CD4-positive, alpha-beta T cell (primary cell): ENCODE measurements around the gene SERPINA5. TPM values are rescaled to one million over a fixed set of nuclear protein-coding genes. Genes with fewer than 3 reads are reported as not detected.

Experiments
- ATAC-seq: fragments of 200-7000 bp; cut with Tn5 transposase; one replicate; pipeline ENCODE4 v1.10.0; 2022; ENCODE audit warnings: mild to moderate bottlenecking; ENCODE audit not compliant: poor library complexity
- CTCF ChIA-PET: fragments of 350-600 bp; sonication (Branson Sonifier 250); formaldehyde crosslinking; loops from one replicate; lab custom pipeline; 2021; ENCODE audit warnings: antibody characterized with exemption, inconsistent platforms; lab: Charles Lee
- POLR2A ChIA-PET: fragments of 350-600 bp; sonication (Branson Sonifier 250); formaldehyde crosslinking; loops from one replicate; lab custom pipeline; 2021; ENCODE audit warnings: antibody characterized with exemption, inconsistent platforms; lab: Charles Lee
- DNase-seq, 14 experiments: peaks; one replicate each; pipeline ENCODE4 v3.0.0-alpha.2; 2013 to 2020; ENCODE audit warnings: mixed read lengths in 2 of 14
- H3K27ac ChIP-seq, 2 donors: one replicate each; pipeline versions ENCODE4 v1.5.1 to v1.7.0; 2013; ENCODE audit warnings: low read length in 2 of 2, low read depth in 1 of 2, mild to moderate bottlenecking in 1 of 2
- H3K27me3 ChIP-seq, 2 experiments: 1 replicate in 1 of 2; 2 replicates in 1 of 2; pipeline versions ENCODE4 v1.6.1 to v1.7.0; 2013; ENCODE audit warnings: low read length in 2 of 2, control low read depth in 1 of 2, mild to moderate bottlenecking in 1 of 2, moderate library complexity in 1 of 2; ENCODE audit not compliant: insufficient read depth in 2 of 2, control insufficient read depth in 1 of 2
- H3K36me3 ChIP-seq: one replicate; pipeline ENCODE4 v1.6.1; 2013; ENCODE audit warnings: low read length, control low read depth; ENCODE audit not compliant: insufficient read depth
- H3K4me1 ChIP-seq: one replicate; pipeline ENCODE4 v1.6.1; 2013; ENCODE audit warnings: low read length, control low read depth; ENCODE audit not compliant: insufficient read depth
- H3K4me3 ChIP-seq: one replicate; pipeline ENCODE4 v1.5.1; 2013; ENCODE audit warnings: mild to moderate bottlenecking, low read length, moderate library complexity
- H3K9me3 ChIP-seq, 2 experiments: 1 replicate in 1 of 2; 2 replicates in 1 of 2; pipeline versions ENCODE4 v1.6.1 to v1.7.0; 2013; ENCODE audit warnings: low read length in 2 of 2, mild to moderate bottlenecking in 2 of 2, control low read depth in 1 of 2, moderate library complexity in 1 of 2; ENCODE audit not compliant: control insufficient read depth in 1 of 2, insufficient read depth in 1 of 2
- H3K27ac Mint-ChIP-seq: one replicate; pipeline ENCODE4 v1.8.0; 2020; ENCODE audit warnings: mixed read lengths
- H3K27me3 Mint-ChIP-seq: one replicate; pipeline ENCODE4 v1.8.0; 2021; ENCODE audit warnings: mixed read lengths
- H3K36me3 Mint-ChIP-seq: one replicate; pipeline ENCODE4 v1.8.0; 2021; ENCODE audit warnings: low read depth, mixed read lengths
- H3K4me1 Mint-ChIP-seq: one replicate; pipeline ENCODE4 v1.8.0; 2021; ENCODE audit warnings: low read depth, mixed read lengths
- H3K4me3 Mint-ChIP-seq: one replicate; pipeline ENCODE4 v1.8.0; 2020; ENCODE audit warnings: mild to moderate bottlenecking, mixed read lengths
- H3K9me3 Mint-ChIP-seq: one replicate; pipeline ENCODE4 v1.8.0; 2020; ENCODE audit warnings: mixed read lengths
- intact Hi-C, 2 experiments: fragments of 100-400 bp; cut with DNase I in 1 of 2; cut with micrococcal nuclease in 1 of 2; formaldehyde crosslinking; loops; one replicate each; pipeline versions ENCODE4 v1.15.1 to v1.9.0; 2023 to 2025; cut with DNase I, micrococcal nuclease
- total RNA-seq, 174 experiments: library from RNA in 2 of 174; stranded (reverse) in 2 of 174; gene quantifications; one replicate each; pipeline ENCODE4 v1.2.3 and lab custom pipeline; 2021 to 2026
- TF ChIP-seq, protein P1 (sequence below): fragments of 200-600 bp; IDR thresholded peaks from one replicate; pipeline ENCODE4 v1.8.0; 2022; ENCODE audit warnings: antibody characterized with exemption, mild to moderate bottlenecking

SERPINA5 gene
- total RNA-seq, 2 experiments from 2014 or later: not detected

DNA sequence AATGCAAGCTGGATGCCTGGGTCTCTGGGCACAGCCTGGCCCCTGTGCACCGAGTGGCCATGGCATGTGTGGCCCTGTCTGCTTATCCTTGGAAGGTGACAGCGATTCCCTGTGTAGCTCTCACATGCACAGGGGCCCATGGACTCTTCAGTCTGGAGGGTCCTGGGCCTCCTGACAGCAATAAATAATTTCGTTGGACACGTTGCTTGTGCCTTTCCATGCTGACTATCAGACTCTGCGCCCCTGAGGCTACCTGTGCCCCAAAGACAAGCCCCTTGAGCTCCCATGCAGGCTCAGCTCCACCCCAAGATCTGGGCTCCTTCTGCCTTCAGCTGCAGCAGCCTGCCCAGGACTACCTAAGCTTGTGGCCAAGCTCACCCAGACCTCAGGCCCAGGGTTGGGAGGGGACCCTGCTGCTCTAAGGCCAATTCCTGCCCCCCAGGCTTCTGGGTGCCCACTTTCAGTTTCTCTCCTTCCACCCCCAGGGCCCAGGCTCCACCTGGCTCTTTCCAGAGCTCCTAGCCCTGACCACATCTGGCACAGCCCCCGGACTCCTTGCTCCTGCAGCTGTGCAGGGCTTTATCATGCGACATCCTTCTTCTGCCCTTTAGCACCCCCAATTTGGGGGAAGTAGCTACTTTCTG, 42.8 kb downstream of the SERPINA5 start:
- ChIA-PET POLR2A (no interaction called here), CTCF (no interaction called here)
- H3K4me1 Mint-ChIP-seq: no peaks in the 10 kb centered on the region
- Histone ChIP-seq H3K27ac (no peak overlapping the region), H3K4me1 (no peaks in the 10 kb centered on the region), H3K9me3 (peaks cover 0 to 24% of the 10 kb centered on the region in 2 experiments), H3K27me3 (no peaks in the 10 kb centered on the region), H3K4me3 (no peak overlapping the region), H3K36me3 (no peaks in the 10 kb centered on the region)
- TF ChIP-seq, protein P1, sequence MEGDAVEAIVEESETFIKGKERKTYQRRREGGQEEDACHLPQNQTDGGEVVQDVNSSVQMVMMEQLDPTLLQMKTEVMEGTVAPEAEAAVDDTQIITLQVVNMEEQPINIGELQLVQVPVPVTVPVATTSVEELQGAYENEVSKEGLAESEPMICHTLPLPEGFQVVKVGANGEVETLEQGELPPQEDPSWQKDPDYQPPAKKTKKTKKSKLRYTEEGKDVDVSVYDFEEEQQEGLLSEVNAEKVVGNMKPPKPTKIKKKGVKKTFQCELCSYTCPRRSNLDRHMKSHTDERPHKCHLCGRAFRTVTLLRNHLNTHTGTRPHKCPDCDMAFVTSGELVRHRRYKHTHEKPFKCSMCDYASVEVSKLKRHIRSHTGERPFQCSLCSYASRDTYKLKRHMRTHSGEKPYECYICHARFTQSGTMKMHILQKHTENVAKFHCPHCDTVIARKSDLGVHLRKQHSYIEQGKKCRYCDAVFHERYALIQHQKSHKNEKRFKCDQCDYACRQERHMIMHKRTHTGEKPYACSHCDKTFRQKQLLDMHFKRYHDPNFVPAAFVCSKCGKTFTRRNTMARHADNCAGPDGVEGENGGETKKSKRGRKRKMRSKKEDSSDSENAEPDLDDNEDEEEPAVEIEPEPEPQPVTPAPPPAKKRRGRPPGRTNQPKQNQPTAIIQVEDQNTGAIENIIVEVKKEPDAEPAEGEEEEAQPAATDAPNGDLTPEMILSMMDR: no peak
- H3K36me3 Mint-ChIP-seq: no peaks in the 10 kb centered on the region
- intact Hi-C loops: no loop called here
- peaks cover 47% of the 10 kb centered on the region for H3K27me3 Mint-ChIP-seq
- no peak overlapping the region for H3K4me3 Mint-ChIP-seq
- DNase-seq (no peak), ATAC-seq (no peak)
- no peaks in the 10 kb centered on the region for H3K9me3 Mint-ChIP-seq
- no peak overlapping the region for H3K27ac Mint-ChIP-seq

DNA sequence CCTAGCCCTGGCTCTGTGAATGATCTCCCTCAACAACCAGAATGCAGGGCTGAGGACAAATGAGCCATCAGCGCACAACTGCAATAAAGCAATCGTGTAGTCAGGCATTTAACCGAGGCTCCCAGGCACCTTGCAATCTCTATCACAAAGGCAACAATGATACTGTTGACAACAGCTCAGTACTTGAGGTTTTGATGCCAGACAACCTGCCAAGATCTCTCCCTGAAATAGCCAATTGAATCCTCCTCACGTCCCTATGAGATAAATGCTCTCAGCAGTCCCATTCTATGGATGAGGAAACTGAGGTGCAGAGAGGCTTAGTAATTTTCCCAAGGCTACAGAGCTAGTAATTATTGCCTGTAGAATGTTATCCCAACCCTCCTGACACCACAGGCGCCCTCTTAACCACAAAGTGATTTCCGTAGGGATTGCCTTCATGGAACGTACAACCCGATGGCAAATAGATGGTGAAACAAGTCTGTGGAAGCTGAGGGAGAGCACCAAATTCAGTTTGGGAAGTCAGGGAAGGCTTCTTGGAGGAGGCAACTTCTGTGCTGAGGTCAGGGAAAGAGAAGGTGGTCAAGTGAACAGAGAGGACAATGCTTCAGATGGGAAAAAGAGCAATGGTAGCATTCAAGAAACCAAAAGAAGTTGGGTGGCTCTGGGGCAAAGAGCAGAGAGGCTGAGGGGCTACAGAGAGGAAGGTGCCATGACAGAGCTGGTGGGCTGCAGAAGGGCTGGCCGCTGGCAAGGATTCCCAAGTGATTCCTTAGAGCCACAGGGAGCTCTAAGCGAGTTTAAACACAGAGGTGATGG, 43.5 kb downstream of the SERPINA5 start:
- H3K27me3 ChIP-seq: no peaks in the 10 kb centered on the region
- Mint-ChIP-seq H3K9me3 (no peaks in the 10 kb centered on the region), H3K36me3 (no peaks in the 10 kb centered on the region), H3K4me1 (no peaks in the 10 kb centered on the region), H3K4me3 (no peak overlapping the region), H3K27ac (no peak overlapping the region), H3K27me3 (peaks cover 46% of the 10 kb centered on the region)
- ChIA-PET CTCF (no interaction called here), POLR2A (no interaction called here)
- intact Hi-C loops: no loop called here
- no peak overlapping the region for H3K4me3 ChIP-seq
- DNase-seq: no peak
- H3K36me3 ChIP-seq: no peaks in the 10 kb centered on the region
- no peak for ATAC-seq
- TF ChIP-seq, protein P1: no peak
- no peaks in the 10 kb centered on the region for H3K4me1 ChIP-seq
- H3K9me3 ChIP-seq: peaks cover 0 to 20% of the 10 kb centered on the region in 2 experiments
- H3K27ac ChIP-seq: no peak overlapping the region

DNA sequence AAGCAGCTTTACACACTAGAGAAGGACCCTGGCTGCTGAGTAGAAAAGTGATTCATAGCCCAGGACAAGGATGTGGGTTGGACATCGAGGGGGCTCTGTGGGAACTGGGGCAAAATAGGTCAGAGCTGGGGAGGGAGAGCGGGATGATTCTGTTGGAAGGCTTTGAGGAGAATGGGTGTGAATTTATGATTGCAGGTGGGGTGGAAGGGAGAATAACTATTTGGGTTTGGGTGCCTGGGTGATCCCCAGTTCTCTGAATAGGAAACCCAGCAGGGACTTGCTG, 44.1 kb downstream of the SERPINA5 start:
- Mint-ChIP-seq H3K4me3 (no peak overlapping the region), H3K27ac (no peak overlapping the region), H3K27me3 (peaks cover 41% of the 10 kb centered on the region), H3K9me3 (no peaks in the 10 kb centered on the region), H3K4me1 (no peaks in the 10 kb centered on the region), H3K36me3 (no peaks in the 10 kb centered on the region)
- H3K27ac ChIP-seq: no peak overlapping the region
- TF ChIP-seq, protein P1: no peak
- no peak for ATAC-seq
- H3K9me3 ChIP-seq: peaks cover 0 to 19% of the 10 kb centered on the region in 2 experiments
- H3K27me3 ChIP-seq: no peaks in the 10 kb centered on the region
- H3K36me3 ChIP-seq: no peaks in the 10 kb centered on the region
- no peaks in the 10 kb centered on the region for H3K4me1 ChIP-seq
- ChIA-PET CTCF (no interaction called here), POLR2A (no interaction called here)
- H3K4me3 ChIP-seq: no peak overlapping the region
- intact Hi-C loops: no loop called here
- DNase-seq: no peak
